ENCODE results near the gene BANK1. TPM values are rescaled to one million over a fixed set of nuclear protein-coding genes. Genes with fewer than 3 reads are reported as not detected.

Gene BANK1
- total and polyA plus RNA-seq, 10 of the 15 experiments (the other 5 are each of a cell fraction or from before 2014, with no cell fraction given), result 0.13 to 2.1 (median 0.42) TPM

GRCh38 chr4:102007959-102008425 is 217.5 kb downstream of the BANK1 start (continued):
- TF ChIP-seq, protein P1, sequence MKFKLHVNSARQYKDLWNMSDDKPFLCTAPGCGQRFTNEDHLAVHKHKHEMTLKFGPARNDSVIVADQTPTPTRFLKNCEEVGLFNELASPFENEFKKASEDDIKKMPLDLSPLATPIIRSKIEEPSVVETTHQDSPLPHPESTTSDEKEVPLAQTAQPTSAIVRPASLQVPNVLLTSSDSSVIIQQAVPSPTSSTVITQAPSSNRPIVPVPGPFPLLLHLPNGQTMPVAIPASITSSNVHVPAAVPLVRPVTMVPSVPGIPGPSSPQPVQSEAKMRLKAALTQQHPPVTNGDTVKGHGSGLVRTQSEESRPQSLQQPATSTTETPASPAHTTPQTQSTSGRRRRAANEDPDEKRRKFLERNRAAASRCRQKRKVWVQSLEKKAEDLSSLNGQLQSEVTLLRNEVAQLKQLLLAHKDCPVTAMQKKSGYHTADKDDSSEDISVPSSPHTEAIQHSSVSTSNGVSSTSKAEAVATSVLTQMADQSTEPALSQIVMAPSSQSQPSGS (IDR thresholded peaks at IDR 0.05; ENCODE audit: low read length), result peak; percentile 55; the same call in 1 of the 2 replicates
- TF ChIP-seq TCF3 (IDR thresholded peaks at IDR 0.05; ENCODE audit: borderline replicate concordance, insufficient read depth, low read depth, low read length), result no peak
- no peak for TF ChIP-seq FOXK2 (IDR thresholded peaks at IDR 0.05)
- no peak for TF ChIP-seq MLLT1 (IDR thresholded peaks at IDR 0.05)
- TF ChIP-seq, protein P2, sequence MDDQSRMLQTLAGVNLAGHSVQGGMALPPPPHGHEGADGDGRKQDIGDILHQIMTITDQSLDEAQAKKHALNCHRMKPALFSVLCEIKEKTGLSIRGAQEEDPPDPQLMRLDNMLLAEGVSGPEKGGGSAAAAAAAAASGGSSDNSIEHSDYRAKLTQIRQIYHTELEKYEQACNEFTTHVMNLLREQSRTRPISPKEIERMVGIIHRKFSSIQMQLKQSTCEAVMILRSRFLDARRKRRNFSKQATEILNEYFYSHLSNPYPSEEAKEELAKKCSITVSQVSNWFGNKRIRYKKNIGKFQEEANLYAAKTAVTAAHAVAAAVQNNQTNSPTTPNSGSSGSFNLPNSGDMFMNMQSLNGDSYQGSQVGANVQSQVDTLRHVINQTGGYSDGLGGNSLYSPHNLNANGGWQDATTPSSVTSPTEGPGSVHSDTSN (IDR thresholded peaks at IDR 0.05; ENCODE audit: insufficient replicate concordance, low read depth, low read length), result no peak

DNA sequence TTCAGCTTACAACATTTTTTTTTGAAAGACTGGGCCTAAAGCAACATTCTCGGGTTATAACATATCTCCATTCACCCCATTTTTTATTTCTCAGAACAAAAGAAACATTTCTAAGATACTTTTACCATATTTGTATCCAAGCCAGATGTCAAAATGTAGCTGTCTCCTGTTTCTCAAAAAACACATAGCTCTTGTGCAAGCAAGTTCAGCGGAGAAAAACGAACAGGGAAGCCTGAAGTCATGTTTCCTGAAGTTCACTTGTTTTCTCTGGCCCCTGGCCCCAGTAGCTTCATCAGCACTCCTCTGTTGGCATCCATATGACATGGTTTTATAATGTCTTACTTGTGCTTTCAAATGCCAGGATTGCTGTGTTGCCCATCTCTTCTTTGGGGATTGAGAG is 218.2 kb downstream of the BANK1 start:
- Histone ChIP-seq H3K36me3 (ENCODE audit: control insufficient read depth in 2 of 2, insufficient read depth in 2 of 2, low read length in 1 of 2) (no peaks in the 10 kb centered on the region), H4K20me1 (ENCODE audit: control insufficient read depth, insufficient read depth) (no peaks in the 10 kb centered on the region), H3K9me3 (replicated peaks; ENCODE audit: control insufficient read depth, insufficient read depth, low read length) (no peaks in the 10 kb centered on the region), H3K79me2 (ENCODE audit: control insufficient read depth, insufficient read depth, low read length) (no peaks in the 10 kb centered on the region), H3K27ac (ENCODE audit: control insufficient read depth, insufficient read depth) (no peak overlapping the region), H2AFZ (ENCODE audit: control insufficient read depth, low read depth, low read length) (no peak overlapping the region), H3K27me3 (replicated peaks in 1 of 2; ENCODE audit: control insufficient read depth in 2 of 2, insufficient read depth in 2 of 2, low read length in 1 of 2) (no peaks in the 10 kb centered on the region), H3K9ac (ENCODE audit: control insufficient read depth, insufficient read depth, low read length) (no peak overlapping the region), H3K4me1 (ENCODE audit: control insufficient read depth, insufficient read depth, low read length) (no peaks in the 10 kb centered on the region; the same call in 1 of the 2 replicates), H3K4me2 (ENCODE audit: control insufficient read depth, insufficient read depth) (no peak overlapping the region), H3K4me3 (no peak overlapping the region)
- 65% methylated on average over 3 of the region's 3 CpGs for WGBS (ENCODE audit: insufficient coverage, insufficient replicate concordance, low lambda C conversion rate, missing lambda C conversion rate)
- ChIA-PET CTCF (no interaction called here), SMC1A (ENCODE audit: uncharacterized antibody, unreplicated experiment) (no interaction called here), RAD21 (ENCODE audit: unreplicated experiment) (no interaction called here), POLR2A (no interaction called here)
- no TSS peak for BruUV-seq (replicated peaks)
- in situ Hi-C loops (cut with MboI) (no loop called here), intact Hi-C loops (cut with micrococcal nuclease; ENCODE audit: unreplicated experiment) (no loop called here)
- ATAC-seq (no peak), FAIRE-seq (no peak), DNase-seq (ENCODE audit: low read depth, low spot score) (no peak)
- no peak for TF ChIP-seq ZBTB11 (CRISPR knock-in tag; IDR thresholded peaks at IDR 0.05)
- TF ChIP-seq EED (IDR thresholded peaks at IDR 0.05; ENCODE audit: low read depth), result no peak
- TF ChIP-seq, protein P3, sequence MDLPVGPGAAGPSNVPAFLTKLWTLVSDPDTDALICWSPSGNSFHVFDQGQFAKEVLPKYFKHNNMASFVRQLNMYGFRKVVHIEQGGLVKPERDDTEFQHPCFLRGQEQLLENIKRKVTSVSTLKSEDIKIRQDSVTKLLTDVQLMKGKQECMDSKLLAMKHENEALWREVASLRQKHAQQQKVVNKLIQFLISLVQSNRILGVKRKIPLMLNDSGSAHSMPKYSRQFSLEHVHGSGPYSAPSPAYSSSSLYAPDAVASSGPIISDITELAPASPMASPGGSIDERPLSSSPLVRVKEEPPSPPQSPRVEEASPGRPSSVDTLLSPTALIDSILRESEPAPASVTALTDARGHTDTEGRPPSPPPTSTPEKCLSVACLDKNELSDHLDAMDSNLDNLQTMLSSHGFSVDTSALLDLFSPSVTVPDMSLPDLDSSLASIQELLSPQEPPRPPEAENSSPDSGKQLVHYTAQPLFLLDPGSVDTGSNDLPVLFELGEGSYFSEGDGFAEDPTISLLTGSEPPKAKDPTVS (IDR thresholded peaks at IDR 0.05; ENCODE audit: low read depth, low read length), result no peak
- TF ChIP-seq NRF1 (conservative IDR thresholded peaks at IDR 0.05; ENCODE audit: low read depth, low read length), result no peak
- TF ChIP-seq, protein P4, sequence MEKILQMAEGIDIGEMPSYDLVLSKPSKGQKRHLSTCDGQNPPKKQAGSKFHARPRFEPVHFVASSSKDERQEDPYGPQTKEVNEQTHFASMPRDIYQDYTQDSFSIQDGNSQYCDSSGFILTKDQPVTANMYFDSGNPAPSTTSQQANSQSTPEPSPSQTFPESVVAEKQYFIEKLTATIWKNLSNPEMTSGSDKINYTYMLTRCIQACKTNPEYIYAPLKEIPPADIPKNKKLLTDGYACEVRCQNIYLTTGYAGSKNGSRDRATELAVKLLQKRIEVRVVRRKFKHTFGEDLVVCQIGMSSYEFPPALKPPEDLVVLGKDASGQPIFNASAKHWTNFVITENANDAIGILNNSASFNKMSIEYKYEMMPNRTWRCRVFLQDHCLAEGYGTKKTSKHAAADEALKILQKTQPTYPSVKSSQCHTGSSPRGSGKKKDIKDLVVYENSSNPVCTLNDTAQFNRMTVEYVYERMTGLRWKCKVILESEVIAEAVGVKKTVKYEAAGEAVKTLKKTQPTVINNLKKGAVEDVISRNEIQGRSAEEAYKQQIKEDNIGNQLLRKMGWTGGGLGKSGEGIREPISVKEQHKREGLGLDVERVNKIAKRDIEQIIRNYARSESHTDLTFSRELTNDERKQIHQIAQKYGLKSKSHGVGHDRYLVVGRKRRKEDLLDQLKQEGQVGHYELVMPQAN (conservative IDR thresholded peaks at IDR 0.05), result no peak
- no peak for TF ChIP-seq RBBP5 (conservative IDR thresholded peaks at IDR 0.05)

Measured in GM12878 (cell line).